Right lobe of liver (tissue), 4 donors: Measurements from ENCODE around the gene OR10G6.

Experiments
- POLR2A ChIP-seq: fragments of 450-650 bp; IDR thresholded peaks from one replicate; pipeline ENCODE4 v1.6.1; 2017; ENCODE audit warnings: antibody characterized with exemption, mild to moderate bottlenecking
- TF ChIP-seq, protein P1 (sequence below), 4 donors: fragments of 200-600 bp in 3 of 4; fragments of 450-650 bp in 1 of 4; IDR thresholded peaks; one replicate each; pipeline versions ENCODE4 v1.5.1 to v1.8.0; 2016 to 2022; ENCODE audit warnings: antibody characterized with exemption in 4 of 4, mild to moderate bottlenecking in 2 of 4
- donor health status: DM: no; HTN: no; CAD: no.
- donor health status: DM: no; HTN: no; CAD: no.
- donor health status: DM: no; HTN: yes; CAD: no.

DNA sequence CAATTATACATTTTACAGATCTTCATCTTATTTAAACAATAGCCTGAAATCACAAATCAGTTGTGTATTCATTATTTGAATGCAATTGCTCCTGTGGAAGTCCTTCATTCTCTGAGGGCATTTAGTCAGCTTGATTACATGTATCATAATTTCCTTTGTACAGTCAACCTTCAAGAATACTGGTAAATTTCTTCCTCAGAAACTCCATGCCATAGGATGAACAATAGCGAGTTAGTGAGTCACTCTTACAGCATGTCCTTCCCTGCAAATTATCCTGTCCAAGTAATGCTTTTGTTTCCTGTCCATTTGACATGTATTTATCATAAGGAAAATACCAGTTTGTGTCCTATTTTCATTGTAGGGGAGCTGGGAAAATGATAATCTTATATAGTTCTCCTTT lies 21.1 kb downstream of the OR10G6 start:
- TF ChIP-seq, protein P1, sequence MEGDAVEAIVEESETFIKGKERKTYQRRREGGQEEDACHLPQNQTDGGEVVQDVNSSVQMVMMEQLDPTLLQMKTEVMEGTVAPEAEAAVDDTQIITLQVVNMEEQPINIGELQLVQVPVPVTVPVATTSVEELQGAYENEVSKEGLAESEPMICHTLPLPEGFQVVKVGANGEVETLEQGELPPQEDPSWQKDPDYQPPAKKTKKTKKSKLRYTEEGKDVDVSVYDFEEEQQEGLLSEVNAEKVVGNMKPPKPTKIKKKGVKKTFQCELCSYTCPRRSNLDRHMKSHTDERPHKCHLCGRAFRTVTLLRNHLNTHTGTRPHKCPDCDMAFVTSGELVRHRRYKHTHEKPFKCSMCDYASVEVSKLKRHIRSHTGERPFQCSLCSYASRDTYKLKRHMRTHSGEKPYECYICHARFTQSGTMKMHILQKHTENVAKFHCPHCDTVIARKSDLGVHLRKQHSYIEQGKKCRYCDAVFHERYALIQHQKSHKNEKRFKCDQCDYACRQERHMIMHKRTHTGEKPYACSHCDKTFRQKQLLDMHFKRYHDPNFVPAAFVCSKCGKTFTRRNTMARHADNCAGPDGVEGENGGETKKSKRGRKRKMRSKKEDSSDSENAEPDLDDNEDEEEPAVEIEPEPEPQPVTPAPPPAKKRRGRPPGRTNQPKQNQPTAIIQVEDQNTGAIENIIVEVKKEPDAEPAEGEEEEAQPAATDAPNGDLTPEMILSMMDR (IDR thresholded peaks at IDR 0.05): no peak
- no peak for TF ChIP-seq POLR2A
